22Rv1 (cell line): Measurements from ENCODE around the gene KIRREL3.

Source experiments
- H3K27ac ChIP-seq: fragments of 450-650 bp; 2 replicates; pipeline ENCODE4 v1.5.1; 2017
- CTCF ChIP-seq: fragments of 450-650 bp; IDR thresholded peaks from 2 replicates; pipeline ENCODE4 v1.5.1; 2017; ENCODE audit warnings: mild to moderate bottlenecking
- ZFX ChIP-seq: fragments of 450-650 bp; IDR thresholded peaks from 2 replicates; pipeline ENCODE4 v1.6.1; 2017; ENCODE audit warnings: antibody characterized with exemption, borderline replicate concordance

Gene KIRREL3

GRCh38 chr11:126560221-126560620 is 440.3 kb downstream of the KIRREL3 start:
- H3K27ac ChIP-seq = no peak overlapping the region
- TF ChIP-seq CTCF = no peak
- no peak for TF ChIP-seq ZFX

GRCh38 chr11:126548581-126549550 is 451.7 kb downstream of the KIRREL3 start:
- no peak overlapping the region for H3K27ac ChIP-seq
- TF ChIP-seq CTCF = no peak
- no peak for TF ChIP-seq ZFX

- no peak for TF ChIP-seq ZFX
- TF ChIP-seq CTCF = no peak
- no peak overlapping the region for H3K27ac ChIP-seq
These were observed 452.9 kb downstream of the KIRREL3 start for GRCh38 chr11:126547691-126548090.

- TF ChIP-seq CTCF = no peak
- no peak for TF ChIP-seq ZFX
- H3K27ac ChIP-seq = no peak overlapping the region
These were observed 453.4 kb downstream of the KIRREL3 start for GRCh38 chr11:126547161-126547560.

- H3K27ac ChIP-seq = no peak overlapping the region
- TF ChIP-seq CTCF = no peak
These were observed 453.9 kb downstream of the KIRREL3 start for GRCh38 chr11:126546694-126547093.

GRCh38 chr11:126546191-126546590 is 454.4 kb downstream of the KIRREL3 start:
- TF ChIP-seq CTCF (no peak), ZFX (no peak)

GRCh38 chr11:126545057-126545555 is 455.5 kb downstream of the KIRREL3 start:
- no peak for TF ChIP-seq ZFX
- TF ChIP-seq CTCF = no peak
- no peak overlapping the region for H3K27ac ChIP-seq

More at GRCh38 chr11:126546191-126546590, 454.4 kb downstream of the KIRREL3 start:
- no peak overlapping the region for H3K27ac ChIP-seq
